GM23338 (cell line): ENCODE results near the gene PGM2.

Experiments used
- CREB1 ChIP-seq: fragments of 250-450 bp; sonication (Bioruptor Pico); IDR thresholded peaks from 2 replicates; pipeline ENCODE4 v1.5.0; 2020; ENCODE audit warnings: low read depth, mild to moderate bottlenecking, moderate library complexity
- CTCF ChIP-seq, 2 experiments: fragments of 200-600 bp in 1 of 2; sonication (generic) in 1 of 2; conservative IDR thresholded peaks; 2 replicates each; pipeline versions ENCODE4 v1.5.1 to v1.6.1; 2016 to 2017; ENCODE audit warnings: antibody characterized with exemption in 2 of 2, low read depth in 2 of 2, mild to moderate bottlenecking in 2 of 2, moderate library complexity in 1 of 2
- POLR2AphosphoS5 ChIP-seq: IDR thresholded peaks from 2 replicates; pipeline ENCODE4 v1.6.1; 2016; ENCODE audit warnings: antibody characterized with exemption, low read depth

GRCh38 chr4:37865450-37865849 is 39.0 kb downstream of the PGM2 start:
- TF ChIP-seq POLR2AphosphoS5 (no peak), CTCF (conservative IDR thresholded peaks at IDR 0.05; ENCODE audit: low read depth in 2 of 2) (no peak), CREB1 (CRISPR knock-in tag) (no peak)
